ENCODE measurements around the gene GATM.

The GATM gene

DNA sequence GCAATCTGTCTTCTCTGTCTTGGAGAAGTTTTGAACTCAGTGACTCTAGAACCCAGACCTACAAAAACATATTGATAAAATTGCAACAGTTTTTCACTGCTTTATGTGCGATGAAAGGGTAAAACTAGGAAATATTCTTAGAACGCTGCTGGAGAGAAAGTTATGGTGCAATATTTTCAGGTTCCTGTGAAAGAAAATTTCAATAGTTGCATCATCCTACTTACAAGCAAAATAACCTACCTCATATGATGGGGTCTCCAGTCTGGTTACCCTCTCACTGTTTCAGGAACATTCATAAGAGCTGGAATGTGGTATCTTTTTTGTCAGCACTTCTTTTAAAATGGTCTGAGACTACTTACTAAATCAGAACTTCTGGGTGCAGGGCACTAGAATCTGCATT, 27.1 kb downstream of the GATM start:
- DNase-seq (ENCODE audit: low read depth) = no peak
- TF ChIP-seq, protein P1, sequence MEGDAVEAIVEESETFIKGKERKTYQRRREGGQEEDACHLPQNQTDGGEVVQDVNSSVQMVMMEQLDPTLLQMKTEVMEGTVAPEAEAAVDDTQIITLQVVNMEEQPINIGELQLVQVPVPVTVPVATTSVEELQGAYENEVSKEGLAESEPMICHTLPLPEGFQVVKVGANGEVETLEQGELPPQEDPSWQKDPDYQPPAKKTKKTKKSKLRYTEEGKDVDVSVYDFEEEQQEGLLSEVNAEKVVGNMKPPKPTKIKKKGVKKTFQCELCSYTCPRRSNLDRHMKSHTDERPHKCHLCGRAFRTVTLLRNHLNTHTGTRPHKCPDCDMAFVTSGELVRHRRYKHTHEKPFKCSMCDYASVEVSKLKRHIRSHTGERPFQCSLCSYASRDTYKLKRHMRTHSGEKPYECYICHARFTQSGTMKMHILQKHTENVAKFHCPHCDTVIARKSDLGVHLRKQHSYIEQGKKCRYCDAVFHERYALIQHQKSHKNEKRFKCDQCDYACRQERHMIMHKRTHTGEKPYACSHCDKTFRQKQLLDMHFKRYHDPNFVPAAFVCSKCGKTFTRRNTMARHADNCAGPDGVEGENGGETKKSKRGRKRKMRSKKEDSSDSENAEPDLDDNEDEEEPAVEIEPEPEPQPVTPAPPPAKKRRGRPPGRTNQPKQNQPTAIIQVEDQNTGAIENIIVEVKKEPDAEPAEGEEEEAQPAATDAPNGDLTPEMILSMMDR (IDR thresholded peaks at IDR 0.05; ENCODE audit: insufficient read depth, low read depth, low read length, missing control alignments) = no peak
- no peak overlapping the region for H3K4me3 ChIP-seq (ENCODE audit: low read depth, low read length)

- DNase-seq (ENCODE audit: low read depth) = no peak
- H3K4me3 ChIP-seq (ENCODE audit: low read depth, low read length) = no peak overlapping the region
- TF ChIP-seq, protein P1 (IDR thresholded peaks at IDR 0.05; ENCODE audit: insufficient read depth, low read depth, low read length, missing control alignments) = no peak
Observed at GRCh38 chr15:45349623-45350022, 28.7 kb downstream of the GATM start.

DNA sequence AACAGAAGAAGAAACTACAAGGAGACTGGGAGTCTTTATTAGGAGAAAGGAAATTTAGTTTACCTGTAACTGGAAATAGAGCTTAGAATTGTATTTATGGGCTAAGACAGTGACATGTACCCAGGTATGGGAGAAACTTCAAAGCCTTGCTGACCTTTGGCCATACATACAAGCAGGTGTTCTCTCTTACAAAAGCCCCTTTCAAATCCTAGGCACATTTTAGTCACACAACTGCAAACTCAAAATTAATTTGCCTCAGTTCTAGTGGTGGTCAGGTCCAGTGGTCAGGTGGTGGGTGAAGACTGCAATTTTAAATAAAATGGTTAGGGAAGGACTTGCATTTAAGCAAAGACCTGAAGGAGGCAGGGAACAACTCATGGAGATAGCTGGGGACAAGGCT, 30.4 kb downstream of the GATM start:
- H3K4me3 ChIP-seq (ENCODE audit: low read depth, low read length) = no peak overlapping the region

DNA sequence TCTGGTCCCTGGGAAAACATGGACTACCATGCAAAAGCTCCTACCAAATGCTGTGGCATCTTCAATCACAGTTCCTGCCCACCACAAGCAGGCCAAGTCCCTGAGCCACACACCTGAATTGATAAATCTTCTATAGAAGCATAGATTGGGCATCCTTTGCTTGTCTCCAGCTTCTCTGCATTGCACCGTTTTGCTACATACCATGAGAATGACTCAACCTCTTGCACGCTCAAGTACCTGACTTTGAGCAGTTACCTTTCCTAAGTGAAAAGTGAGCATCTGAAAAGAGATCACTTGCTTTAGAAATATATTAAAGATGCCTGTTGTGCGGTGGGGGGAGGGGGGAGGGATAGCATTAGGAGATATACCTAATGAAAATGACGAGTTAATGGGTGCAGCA, 31.3 kb downstream of the GATM start:
- no peak overlapping the region for H3K4me3 ChIP-seq (ENCODE audit: low read depth, low read length)
- no peak for DNase-seq (ENCODE audit: low read depth)
- TF ChIP-seq, protein P1 (IDR thresholded peaks at IDR 0.05; ENCODE audit: insufficient read depth, low read depth, low read length, missing control alignments) = no peak

More for the DNA sequence above, 30.4 kb downstream of the GATM start:
- DNase-seq (ENCODE audit: low read depth) = no peak
- TF ChIP-seq, protein P1 (IDR thresholded peaks at IDR 0.05; ENCODE audit: insufficient read depth, low read depth, low read length, missing control alignments) = no peak

DNA sequence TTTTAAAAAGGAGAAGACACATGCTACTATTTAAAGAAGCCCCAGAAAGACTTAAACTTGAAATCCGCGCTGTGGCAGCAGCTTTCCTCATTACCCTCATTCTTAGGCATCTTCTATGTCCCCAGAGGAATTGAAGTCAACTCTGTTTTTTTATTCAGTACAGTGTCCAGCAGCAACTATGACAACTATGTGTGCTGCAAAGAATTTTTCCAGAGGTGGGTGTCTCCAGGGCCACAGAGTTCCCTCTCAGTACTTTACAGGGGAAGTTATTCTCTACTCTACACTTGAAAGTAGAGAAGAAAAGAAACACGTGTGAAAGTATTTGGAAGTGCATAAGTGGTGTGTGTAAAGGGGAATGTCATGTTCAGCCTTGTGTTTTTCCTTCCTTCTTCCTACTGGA, 32.0 kb downstream of the GATM start:
- no peak overlapping the region for H3K4me3 ChIP-seq (ENCODE audit: low read depth, low read length)
- TF ChIP-seq, protein P1 (IDR thresholded peaks at IDR 0.05; ENCODE audit: insufficient read depth, low read depth, low read length, missing control alignments) = no peak
- no peak for DNase-seq (ENCODE audit: low read depth)

GRCh38 chr15:45343258-45343860, 35.0 kb downstream of the GATM start:
- TF ChIP-seq, protein P1 (IDR thresholded peaks at IDR 0.05; ENCODE audit: insufficient read depth, low read depth, low read length, missing control alignments) = no peak
- DNase-seq (ENCODE audit: low read depth) = no peak
- H3K4me3 ChIP-seq (ENCODE audit: low read depth, low read length) = no peak overlapping the region

- TF ChIP-seq, protein P1 (IDR thresholded peaks at IDR 0.05; ENCODE audit: insufficient read depth, low read depth, low read length, missing control alignments) = no peak
- no peak overlapping the region for H3K4me3 ChIP-seq (ENCODE audit: low read depth, low read length)
- DNase-seq (ENCODE audit: low read depth) = no peak
Observed at GRCh38 chr15:45341790-45342189, 36.6 kb downstream of the GATM start.
